GM12891 (cell line): Measurements from ENCODE around the gene LRP3.
"Not testable (repeated sequence)": the region's sequence is repeated elsewhere in the genome, so short reads cannot be mapped to it uniquely, and the experiment has no call there.

Experiments
- DNase-seq: peaks from one replicate; pipeline ENCODE4 v3.0.0; 2011; ENCODE audit warnings: low spot score; ENCODE audit not compliant: insufficient read length
- FAIRE-seq: peaks from 2 replicates; lab custom pipeline; 2011; peaks lifted over from hg19 to GRCh38; lab: Jason Lieb, UNC
- PAX5 ChIP-seq: IDR thresholded peaks from 2 replicates; pipeline ENCODE4 v1.6.1; 2011; ENCODE audit warnings: low read length, moderate library complexity, mild to moderate bottlenecking; ENCODE audit not compliant: insufficient read depth, severe bottlenecking
- POLR2A ChIP-seq: IDR thresholded peaks from 2 replicates; pipeline ENCODE4 v1.6.1; 2011; ENCODE audit warnings: low read depth, low read length, control low read depth
- POLR2AphosphoS5 ChIP-seq: IDR thresholded peaks from 2 replicates; pipeline ENCODE4 v1.6.1; 2011; ENCODE audit warnings: low read depth, low read length, control low read depth
- POU2F2 ChIP-seq: IDR thresholded peaks from 2 replicates; pipeline ENCODE4 v1.6.1; 2011; ENCODE audit warnings: low read depth, mild to moderate bottlenecking, control low read depth, low read length, moderate library complexity
- SPI1 ChIP-seq: IDR thresholded peaks from 2 replicates; pipeline ENCODE4 v1.6.1; 2011; ENCODE audit warnings: low read depth, low read length, control low read depth
- TAF1 ChIP-seq: IDR thresholded peaks from 2 replicates; pipeline ENCODE4 v1.6.1; 2011; ENCODE audit warnings: low read depth, low read length, control low read depth

The LRP3 gene

DNA sequence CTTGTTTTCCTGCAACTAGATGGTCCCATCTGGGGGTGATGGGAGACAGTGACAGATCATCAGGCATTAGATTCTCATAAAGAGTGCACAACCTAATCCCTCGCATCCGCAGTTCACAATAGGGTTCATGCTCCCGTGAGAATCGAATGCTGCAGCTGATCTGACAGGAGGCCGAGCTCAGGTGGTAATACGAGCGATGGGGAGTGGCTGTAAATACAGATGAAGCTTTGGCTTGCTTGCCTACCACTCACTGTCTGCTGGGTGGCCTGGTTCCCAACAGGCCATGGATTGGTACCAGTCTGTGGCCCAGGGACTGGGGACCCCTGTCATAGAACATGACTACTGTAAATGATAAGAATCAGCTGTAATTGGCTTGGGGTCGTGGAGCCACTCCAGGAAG is 34.2 kb upstream of the LRP3 start:
- DNase-seq, result no peak
- FAIRE-seq, result no peak
- TF ChIP-seq POLR2AphosphoS5, result no peak
- no peak for TF ChIP-seq POU2F2
- TF ChIP-seq TAF1, result no peak
- TF ChIP-seq SPI1, result no peak
- TF ChIP-seq POLR2A, result no peak
- TF ChIP-seq PAX5, result no peak

DNA sequence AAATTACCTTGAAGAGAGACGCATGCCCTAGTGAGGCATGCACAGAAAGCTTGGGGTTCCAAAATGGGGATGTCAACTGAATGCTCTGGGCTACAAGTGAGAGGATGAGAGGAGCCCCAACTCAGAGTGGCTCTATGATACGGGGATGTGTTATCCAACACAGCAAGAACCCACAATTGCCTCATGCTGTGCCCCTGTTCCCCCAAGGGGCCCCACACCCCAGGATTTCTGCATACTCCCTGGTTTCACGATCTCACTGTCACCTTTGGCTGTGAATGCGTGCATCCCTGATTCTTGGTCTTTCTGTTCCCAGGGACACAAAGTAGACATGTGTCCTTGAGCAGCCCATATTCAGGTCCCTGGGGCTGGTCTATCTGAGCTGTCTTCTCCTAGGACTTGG is 32.9 kb upstream of the LRP3 start:
- no peak for TF ChIP-seq POU2F2
- no peak for TF ChIP-seq PAX5
- no peak for TF ChIP-seq TAF1
- TF ChIP-seq POLR2A, result no peak
- TF ChIP-seq SPI1, result no peak
- no peak for TF ChIP-seq POLR2AphosphoS5
- no peak for FAIRE-seq

DNA sequence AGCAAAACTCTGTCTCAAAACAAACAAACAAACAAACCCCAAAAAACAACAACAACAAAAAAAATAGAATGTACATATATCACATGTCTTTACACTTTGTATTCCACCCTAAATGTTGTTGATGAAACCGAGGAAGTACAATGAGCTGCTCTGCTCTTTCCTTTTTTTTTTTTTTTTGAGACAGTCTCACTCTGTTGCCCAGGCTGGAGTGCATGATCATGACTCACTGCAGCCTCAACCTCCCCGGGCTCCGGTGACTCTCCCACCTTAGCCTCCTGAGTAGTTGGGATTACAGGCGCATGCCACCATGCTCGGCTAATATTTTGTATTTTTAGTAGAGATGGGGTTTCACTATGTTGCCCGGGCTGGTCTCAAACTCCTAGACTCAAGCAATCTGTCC is 30.6 kb upstream of the LRP3 start:
- FAIRE-seq, result no peak
- no peak for TF ChIP-seq POU2F2
- TF ChIP-seq PAX5, result no peak
- no peak for TF ChIP-seq SPI1
- no peak for TF ChIP-seq POLR2AphosphoS5
- TF ChIP-seq TAF1, result no peak
- TF ChIP-seq POLR2A, result no peak

More for the DNA sequence above, 32.9 kb upstream of the LRP3 start:
- DNase-seq, result no peak

DNA sequence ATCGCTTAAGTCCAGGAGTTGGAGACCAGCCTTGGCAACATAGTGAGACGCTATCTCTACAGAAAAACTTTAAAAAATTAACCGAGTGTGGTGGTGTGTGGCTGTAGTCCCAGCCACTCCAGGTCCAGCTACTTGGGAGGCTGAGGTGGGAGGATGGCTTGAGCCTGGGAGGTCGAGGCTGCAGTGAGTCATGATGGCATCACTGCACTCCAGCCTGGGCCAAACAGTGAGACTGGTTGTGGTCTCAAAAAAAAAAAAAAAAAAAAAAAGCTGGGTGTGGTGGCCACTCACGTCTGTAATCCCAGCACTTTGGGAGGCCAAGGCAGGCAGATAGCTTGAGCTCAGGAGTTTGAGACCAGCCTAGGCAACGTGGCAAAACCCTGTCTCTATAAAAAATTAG is 28.1 kb upstream of the LRP3 start:
- not testable (repeated sequence) for FAIRE-seq, DNase-seq

More for the DNA sequence above, 30.6 kb upstream of the LRP3 start:
- DNase-seq, result no peak

DNA sequence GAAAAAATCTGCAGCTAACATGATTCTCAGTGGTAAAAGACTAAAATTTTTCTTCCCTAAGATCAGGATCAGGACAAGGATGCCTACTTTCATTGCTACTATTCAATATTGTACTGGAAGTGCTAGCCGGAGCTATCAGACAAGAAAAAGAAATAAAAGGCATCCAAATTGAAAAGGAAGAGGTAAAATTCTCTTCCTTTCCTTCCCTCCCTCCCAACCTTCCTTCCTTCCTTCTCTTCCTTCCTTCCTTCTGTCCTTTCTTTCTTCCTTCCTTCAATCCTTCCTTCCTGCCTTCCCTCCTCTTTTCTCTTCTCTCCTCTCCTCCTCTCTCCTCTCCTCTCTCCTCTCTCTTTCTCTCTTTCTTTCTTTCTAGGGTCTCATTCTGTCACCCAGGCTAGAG is 26.7 kb upstream of the LRP3 start:
- no peak for TF ChIP-seq TAF1
- TF ChIP-seq POU2F2, result no peak
- TF ChIP-seq POLR2A, result no peak
- TF ChIP-seq POLR2AphosphoS5, result no peak
- TF ChIP-seq SPI1, result no peak
- TF ChIP-seq PAX5, result no peak
- FAIRE-seq (no peak), DNase-seq (no peak)

GRCh38 chr19:33168528-33168927 is 25.6 kb upstream of the LRP3 start:
- TF ChIP-seq TAF1 (no peak), POU2F2 (no peak), SPI1 (no peak), PAX5 (no peak), POLR2AphosphoS5 (no peak), POLR2A (no peak)
- DNase-seq (no peak), FAIRE-seq (no peak)

GRCh38 chr19:33171222-33171795 is 22.8 kb upstream of the LRP3 start:
- DNase-seq (no peak), FAIRE-seq (no peak)

GRCh38 chr19:33171916-33172359 is 22.2 kb upstream of the LRP3 start:
- no peak for TF ChIP-seq PAX5
- no peak for TF ChIP-seq POLR2A
- no peak for TF ChIP-seq SPI1
- TF ChIP-seq TAF1, result no peak
- TF ChIP-seq POU2F2, result no peak
- DNase-seq (no peak), FAIRE-seq (no peak)

More at GRCh38 chr19:33171222-33171795, 22.8 kb upstream of the LRP3 start:
- TF ChIP-seq POU2F2 (no peak), PAX5 (no peak), POLR2AphosphoS5 (no peak), TAF1 (no peak), SPI1 (no peak), POLR2A (no peak)

- DNase-seq (no peak), FAIRE-seq (no peak)
- TF ChIP-seq SPI1 (no peak), PAX5 (no peak), TAF1 (no peak), POU2F2 (no peak), POLR2A (no peak), POLR2AphosphoS5 (no peak)
Measured at GRCh38 chr19:33174186-33174585, 19.9 kb upstream of the LRP3 start.

GRCh38 chr19:33175156-33175782 is 18.9 kb upstream of the LRP3 start:
- FAIRE-seq, result no peak
- DNase-seq, result no peak
- TF ChIP-seq PAX5 (no peak), POLR2A (no peak)
